NCI-H1092 treated with DMSO at 0.1 percent for 48 hours (cell line): ENCODE results near the gene ACSL3.

Experiments
- DNase-seq: peaks from one replicate; lab custom pipeline; 2025; lab: John Stamatoyannopoulos, UW

Gene ACSL3

GRCh38 chr2:222879604-222879933, 18.7 kb downstream of the ACSL3 start:
- DNase-seq, result no peak

- no peak for DNase-seq
Measured at GRCh38 chr2:222882484-222882928, 21.7 kb downstream of the ACSL3 start.

- no peak for DNase-seq
Measured at GRCh38 chr2:222883420-222883819, 22.6 kb downstream of the ACSL3 start.

- DNase-seq, result no peak
Measured at GRCh38 chr2:222884114-222884771, 23.4 kb downstream of the ACSL3 start.

GRCh38 chr2:222884805-222885424, 24.1 kb downstream of the ACSL3 start:
- no peak for DNase-seq

- DNase-seq, result no peak
Measured at GRCh38 chr2:222887124-222887523, 26.3 kb downstream of the ACSL3 start.

- no peak for DNase-seq
Measured at GRCh38 chr2:222888716-222889115, 27.9 kb downstream of the ACSL3 start.

GRCh38 chr2:222891890-222892289, 31.1 kb downstream of the ACSL3 start:
- DNase-seq, result no peak

GRCh38 chr2:222892321-222892720, 31.5 kb downstream of the ACSL3 start:
- DNase-seq, result no peak

- no peak for DNase-seq
Measured at GRCh38 chr2:222892761-222893160, 31.9 kb downstream of the ACSL3 start.

- no peak for DNase-seq
Measured at GRCh38 chr2:222893716-222894115, 32.9 kb downstream of the ACSL3 start.

- no peak for DNase-seq
Measured at GRCh38 chr2:222895144-222895543, 34.3 kb downstream of the ACSL3 start.

- no peak for DNase-seq
Measured at GRCh38 chr2:222897898-222898297, 37.1 kb downstream of the ACSL3 start.

- DNase-seq, result no peak
Measured at GRCh38 chr2:222899413-222900181, 38.8 kb downstream of the ACSL3 start.

GRCh38 chr2:222900354-222900753, 39.5 kb downstream of the ACSL3 start:
- no peak for DNase-seq

GRCh38 chr2:222902660-222903059, 41.8 kb downstream of the ACSL3 start:
- DNase-seq, result no peak

GRCh38 chr2:222903234-222904220, 42.7 kb downstream of the ACSL3 start:
- DNase-seq, result peak; percentile 44

GRCh38 chr2:222904557-222905258, 43.9 kb downstream of the ACSL3 start:
- no peak for DNase-seq

GRCh38 chr2:222907048-222907447, 46.2 kb downstream of the ACSL3 start:
- no peak for DNase-seq

- no peak for DNase-seq
Measured at GRCh38 chr2:222907790-222908441, 47.1 kb downstream of the ACSL3 start.

- no peak for DNase-seq
Measured at GRCh38 chr2:222909286-222909685, 48.5 kb downstream of the ACSL3 start.
